BJ (cell line): Measurements from ENCODE around the gene PLCB2. TPM values are rescaled to one million over a fixed set of nuclear protein-coding genes. Genes with fewer than 3 reads are reported as not detected.

ENCODE experiments used
- CTCF ChIA-PET: fragments of 350-600 bp; formaldehyde crosslinking; extraction: SDS; loops from one replicate; lab custom pipeline; 2021; ENCODE audit warnings: antibody characterized with exemption, inconsistent platforms; lab: Yijun Ruan, JAX
- POLR2A ChIA-PET: fragments of 300-600 bp; sonication (Branson Sonifier 250); formaldehyde crosslinking; extraction: SDS; loops from one replicate; lab custom pipeline; 2021; ENCODE audit warnings: antibody characterized with exemption; lab: Charles Lee
- DNase-seq: peaks from one replicate; pipeline ENCODE4 v3.0.0-alpha.2; 2011; ENCODE audit warnings: low read depth
- H3K27me3 ChIP-seq: 2 replicates; pipeline ENCODE4 v1.6.0; 2011; ENCODE audit warnings: low read length; ENCODE audit not compliant: control insufficient read depth, insufficient read depth
- H3K36me3 ChIP-seq: 2 replicates; pipeline ENCODE4 v1.5.1; 2011; ENCODE audit warnings: low read length; ENCODE audit not compliant: control insufficient read depth, insufficient read depth
- H3K4me3 ChIP-seq: 2 replicates; pipeline ENCODE4 v1.5.1; 2011; ENCODE audit warnings: low read depth, mild to moderate bottlenecking, control low read depth, low read length
- CTCF ChIP-seq: IDR thresholded peaks from 2 replicates; pipeline ENCODE4 v1.5.1; 2011; ENCODE audit warnings: low read depth, mild to moderate bottlenecking, control low read depth, inconsistent platforms, low read length, moderate library complexity; ENCODE audit not compliant: insufficient read depth
- polyA plus RNA-seq: library from polyadenylated mRNA; depleted of rRNA; stranded (reverse); fragments of >200 nt; gene quantifications from 2 replicates; pipeline ENCODE4 v1.2.3, GENCODE V29; 2011

Gene PLCB2
- polyA plus RNA-seq, 1 experiment: 0.47 TPM

- H3K4me3 ChIP-seq: peak overlapping the region; percentile 72; the same call in 1 of the 2 replicates
- ChIA-PET CTCF (interaction anchor here (0.7 to 8.1 kb wide), 15 partner anchors 8 to 186 kb away, joined by 3 to 124 read pairs (median 5); partner anchors contain the start of genes BAHD1, CCDC9B and IVD), POLR2A (interaction anchor here (1.0 to 1.4 kb wide), 2 partner anchors 15 to 18 kb away, joined by 3 read pairs; partner anchors contain the start of gene CCDC9B)
- DNase-seq: no peak
- TF ChIP-seq CTCF: no peak
- H3K27me3 ChIP-seq: no peaks in the 10 kb centered on the region; the same call in 1 of the 2 replicates
- H3K36me3 ChIP-seq: no peaks in the 10 kb centered on the region; the same call in 1 of the 2 replicates
Observed at GRCh38 chr15:40322531-40323238, 14.9 kb upstream of the PLCB2 start.

GRCh38 chr15:40320931-40321371 lies 13.2 kb upstream of the PLCB2 start:
- H3K4me3 ChIP-seq: no peak overlapping the region
- peak; percentile 91 for TF ChIP-seq CTCF
- ChIA-PET CTCF (interaction anchor here (0.6 to 8.1 kb wide), 17 partner anchors 10 to 110 kb away, joined by 3 to 124 read pairs (median 4); partner anchors contain the start of gene CCDC9B), POLR2A (no interaction called here)
- no peaks in the 10 kb centered on the region; the same call in 1 of the 2 replicates for H3K27me3 ChIP-seq
- no peaks in the 10 kb centered on the region for H3K36me3 ChIP-seq
- DNase-seq: no peak

GRCh38 chr15:40320409-40320808 lies 12.7 kb upstream of the PLCB2 start:
- Histone ChIP-seq H3K36me3 (no peaks in the 10 kb centered on the region), H3K4me3 (no peak overlapping the region), H3K27me3 (no peaks in the 10 kb centered on the region; the same call in 1 of the 2 replicates)
- DNase-seq: no peak
- POLR2A ChIA-PET: no interaction called here
- CTCF ChIA-PET: interaction anchor here (0.7 to 8.1 kb wide), 17 partner anchors 8 to 111 kb away, joined by 3 to 124 read pairs (median 4); partner anchors contain the start of gene CCDC9B
- TF ChIP-seq CTCF: no peak

GRCh38 chr15:40317580-40317979 lies 9.8 kb upstream of the PLCB2 start:
- Histone ChIP-seq H3K4me3 (no peak overlapping the region), H3K27me3 (no peaks in the 10 kb centered on the region; the same call in 1 of the 2 replicates), H3K36me3 (no peaks in the 10 kb centered on the region)
- no peak for TF ChIP-seq CTCF
- CTCF ChIA-PET: interaction anchor here (1.8 to 11.9 kb wide), 5 partner anchors 9 to 104 kb away, joined by 3 to 127 read pairs (median 7); partner anchors contain the start of genes CCDC9B and PLCB2
- no peak for DNase-seq
- POLR2A ChIA-PET: no interaction called here

- no peak for DNase-seq
- ChIA-PET CTCF (interaction anchor here (1.8 to 11.9 kb wide), 6 partner anchors 9 to 105 kb away, joined by 3 to 127 read pairs (median 6); partner anchors contain the start of genes CCDC9B and PLCB2), POLR2A (no interaction called here)
- peaks cover 1% of the 10 kb centered on the region for H3K27me3 ChIP-seq
- no peaks in the 10 kb centered on the region for H3K36me3 ChIP-seq
- H3K4me3 ChIP-seq: no peak overlapping the region
- TF ChIP-seq CTCF: no peak
Observed at GRCh38 chr15:40316931-40317330, 9.2 kb upstream of the PLCB2 start.
